NCI-H1436 (cell line): ENCODE data around the gene MRPS26.
"Not testable (repeated sequence)": the region's sequence is repeated elsewhere in the genome, so short reads cannot be mapped to it uniquely, and the experiment has no call there.

Experiments
- DNase-seq: peaks from one replicate; lab custom pipeline; 2025; lab: John Stamatoyannopoulos, UW

MRPS26 gene

DNA sequence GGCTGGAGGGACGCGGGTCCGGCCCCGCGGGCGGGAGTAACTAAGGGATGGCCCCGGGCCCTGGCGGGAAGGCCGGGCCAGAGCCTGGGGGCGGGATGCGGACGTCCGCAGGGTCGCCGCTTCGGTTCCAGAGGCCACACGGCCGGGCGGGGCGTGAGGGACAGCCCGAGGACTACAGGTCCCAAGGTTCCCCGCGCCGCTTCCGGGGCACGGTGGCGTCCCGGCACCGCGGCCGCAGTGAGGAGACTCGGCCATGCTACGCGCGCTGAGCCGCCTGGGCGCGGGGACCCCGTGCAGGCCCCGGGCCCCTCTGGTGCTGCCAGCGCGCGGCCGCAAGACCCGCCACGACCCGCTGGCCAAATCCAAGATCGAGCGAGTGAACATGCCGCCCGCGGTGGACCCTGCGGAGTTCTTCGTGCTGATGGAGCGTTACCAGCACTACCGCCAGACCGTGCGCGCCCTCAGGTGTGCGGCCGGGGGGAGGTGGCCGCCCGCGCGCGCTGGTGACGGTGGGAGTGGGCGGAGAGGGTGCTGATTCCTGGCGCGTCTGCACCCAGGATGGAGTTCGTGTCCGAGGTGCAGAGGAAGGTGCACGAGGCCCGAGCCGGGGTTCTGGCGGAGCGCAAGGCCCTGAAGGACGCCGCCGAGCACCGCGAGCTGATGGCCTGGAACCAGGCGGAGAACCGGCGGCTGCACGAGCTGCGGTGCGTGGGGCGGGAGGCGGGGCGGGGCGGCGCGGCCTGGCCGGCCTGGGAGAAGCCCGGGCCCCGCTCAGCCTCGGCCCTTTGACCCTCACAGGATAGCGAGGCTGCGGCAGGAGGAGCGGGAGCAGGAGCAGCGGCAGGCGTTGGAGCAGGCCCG lies at the start of gene MRPS26:
TSS of gene MRPS26 (plus strand) at position 237 of the 861 bp plus-strand sequence. CDS start at position 254, 17 bp downstream.
- DNase-seq: peak; percentile 52

GRCh38 chr20:2998728-2999127 lies 47.1 kb upstream of the MRPS26 start:
- DNase-seq: no peak

DNA sequence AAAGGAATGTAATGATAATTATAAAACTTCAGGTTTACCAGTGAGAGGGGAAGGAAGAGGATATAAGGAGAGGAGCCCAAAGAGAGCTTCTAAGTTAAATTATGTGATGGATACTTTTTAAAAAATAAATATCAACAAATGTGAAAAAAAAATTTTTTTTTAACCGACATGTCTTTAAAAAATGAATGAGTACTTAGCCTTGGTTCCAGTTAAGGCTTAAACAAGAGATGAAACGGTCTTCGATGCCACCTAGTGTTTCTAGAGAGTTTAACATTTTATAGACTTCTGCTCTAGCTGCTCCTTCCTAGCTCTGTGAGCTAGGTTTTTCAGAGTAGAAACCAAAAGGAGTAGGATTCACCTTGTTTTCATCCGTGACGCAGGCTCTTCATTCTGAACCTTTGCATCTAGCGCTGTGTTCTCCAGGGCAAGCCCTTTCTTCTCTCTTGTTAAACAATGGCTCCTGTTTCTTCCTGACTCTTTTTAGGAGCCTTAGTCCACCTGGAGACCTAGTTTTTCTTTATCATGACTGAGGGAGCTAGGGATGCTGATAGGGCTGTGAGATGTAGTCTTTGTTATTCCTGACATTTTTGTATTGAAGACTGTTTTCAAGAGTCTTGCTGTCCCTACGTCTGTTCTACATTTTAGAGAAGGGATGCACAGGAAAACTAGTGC lies 44.9 kb upstream of the MRPS26 start:
- DNase-seq: peak; percentile 45

GRCh38 chr20:3003416-3003815 lies 42.4 kb upstream of the MRPS26 start:
- DNase-seq: no peak

GRCh38 chr20:3010985-3011723 lies 34.7 kb upstream of the MRPS26 start:
- no peak for DNase-seq

DNA sequence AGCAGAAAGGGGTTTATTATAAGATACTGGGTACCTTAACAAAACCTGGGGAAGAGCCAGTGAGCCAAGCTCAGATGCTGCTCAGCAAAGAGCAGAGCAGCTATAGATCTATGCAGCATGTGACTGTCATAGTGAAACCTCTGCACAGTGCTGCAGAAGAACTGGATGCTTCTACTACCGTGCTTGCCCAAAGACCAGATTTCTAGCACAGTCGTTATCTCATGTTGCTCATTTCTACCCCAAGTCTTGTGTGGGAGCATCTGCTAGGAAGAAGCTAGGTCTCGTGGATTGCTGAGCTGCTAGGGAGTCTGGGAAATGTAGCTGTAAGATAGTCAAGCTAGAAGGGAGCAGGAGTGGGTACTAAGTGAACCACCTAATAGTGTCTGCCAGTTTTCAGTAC lies 34.1 kb upstream of the MRPS26 start:
- no peak for DNase-seq

GRCh38 chr20:3013771-3014170 lies 32.1 kb upstream of the MRPS26 start:
- DNase-seq: no peak

DNA sequence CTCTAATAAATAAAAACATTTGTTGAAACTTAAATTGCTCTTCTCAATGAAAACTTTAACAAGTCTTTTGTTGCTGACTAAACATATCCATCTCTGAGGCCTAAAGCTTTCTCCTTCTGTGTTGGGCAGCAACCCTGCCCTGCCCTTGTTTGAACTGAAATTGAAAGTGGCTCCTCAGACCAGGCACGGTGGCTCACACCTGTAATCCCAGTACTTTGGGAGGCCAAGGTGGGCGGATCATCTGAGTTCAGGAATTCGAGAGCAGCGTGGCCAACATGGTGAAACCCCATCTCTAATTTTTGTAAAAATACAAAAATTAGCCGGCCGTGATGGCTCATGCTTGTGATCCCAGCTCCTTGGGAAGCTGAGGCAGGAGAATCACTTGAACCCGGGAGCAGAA lies 31.7 kb upstream of the MRPS26 start:
- DNase-seq: no peak

- DNase-seq: no peak
Observed at GRCh38 chr20:3014662-3015061, 31.2 kb upstream of the MRPS26 start.

- not testable (repeated sequence) for DNase-seq
Observed at GRCh38 chr20:3015302-3015701, 30.6 kb upstream of the MRPS26 start.

DNA sequence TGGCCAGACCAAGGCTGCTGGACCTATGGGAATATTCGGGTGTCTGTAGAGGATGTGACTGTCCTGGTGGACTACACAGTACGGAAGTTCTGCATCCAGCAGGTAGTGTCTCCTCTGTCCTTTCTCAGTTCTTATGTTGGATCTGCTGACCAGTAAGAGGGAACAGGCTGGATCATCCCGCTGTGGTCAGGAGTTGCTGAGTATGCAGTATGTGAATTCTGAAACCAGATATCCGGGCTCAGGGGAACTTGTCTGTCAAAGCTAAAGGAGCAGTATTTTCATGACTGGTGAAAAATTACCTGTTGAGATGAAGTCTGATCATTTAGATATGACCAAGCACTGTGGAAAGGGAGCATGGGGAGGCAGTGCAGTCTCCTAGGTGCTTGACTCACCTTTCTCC lies 24.5 kb upstream of the MRPS26 start:
- DNase-seq: no peak

DNA sequence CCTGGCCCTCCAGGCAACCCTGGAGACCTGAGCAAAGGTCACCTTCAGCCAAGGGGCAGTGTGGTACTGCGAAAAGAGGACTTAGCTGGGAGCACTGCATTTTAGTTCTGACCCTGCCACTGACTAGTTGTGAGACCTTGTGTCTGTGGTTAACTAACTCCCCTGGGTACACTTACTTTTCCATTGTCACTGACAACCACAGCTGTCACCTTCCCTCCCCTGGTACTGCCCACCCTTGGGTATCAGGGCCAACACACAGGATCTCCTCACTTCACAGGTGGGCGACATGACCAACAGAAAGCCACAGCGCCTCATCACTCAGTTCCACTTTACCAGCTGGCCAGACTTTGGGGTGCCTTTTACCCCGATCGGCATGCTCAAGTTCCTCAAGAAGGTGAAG lies 24.1 kb upstream of the MRPS26 start:
- no peak for DNase-seq

DNA sequence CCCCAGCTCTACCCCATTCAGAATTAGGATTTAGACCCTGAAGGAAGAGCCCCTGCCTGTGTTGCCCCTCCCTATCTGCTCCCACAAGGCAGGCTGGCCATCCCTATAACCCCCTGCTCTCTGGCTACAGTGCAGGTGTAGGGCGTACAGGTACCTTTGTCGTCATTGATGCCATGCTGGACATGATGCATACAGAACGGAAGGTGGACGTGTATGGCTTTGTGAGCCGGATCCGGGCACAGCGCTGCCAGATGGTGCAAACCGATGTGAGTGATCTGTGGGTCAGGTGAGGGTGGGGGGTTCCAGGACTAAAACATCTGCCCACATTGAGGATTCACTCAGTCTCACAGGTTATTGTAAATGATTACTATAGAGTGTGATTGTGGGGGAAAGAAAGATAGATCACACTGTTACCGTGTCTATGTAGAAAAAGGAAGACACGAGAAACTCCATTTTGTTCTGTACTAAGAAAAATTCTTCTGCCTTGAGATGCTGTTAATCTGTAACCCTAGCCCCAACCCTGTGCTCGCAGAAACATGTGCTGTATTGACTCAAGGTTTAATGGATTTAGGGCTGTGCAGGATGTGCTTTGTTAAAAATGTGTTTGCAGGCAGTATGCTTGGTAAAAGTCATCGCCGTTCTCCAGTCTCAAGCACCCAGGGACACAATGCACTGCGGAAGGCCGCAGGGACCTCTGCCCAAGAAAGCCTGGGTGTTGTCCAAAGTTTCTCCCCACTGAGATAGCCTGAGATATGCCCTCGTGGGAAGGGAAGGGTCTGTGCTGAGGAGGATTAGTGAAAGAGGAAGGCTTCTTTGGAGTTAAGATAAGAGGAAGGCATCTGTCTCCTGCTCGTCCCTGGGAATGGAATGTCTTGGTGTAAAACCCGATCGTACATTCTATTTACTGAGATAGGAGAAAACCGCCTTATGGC lies 23.0 kb upstream of the MRPS26 start:
- DNase-seq: not testable (repeated sequence)

DNA sequence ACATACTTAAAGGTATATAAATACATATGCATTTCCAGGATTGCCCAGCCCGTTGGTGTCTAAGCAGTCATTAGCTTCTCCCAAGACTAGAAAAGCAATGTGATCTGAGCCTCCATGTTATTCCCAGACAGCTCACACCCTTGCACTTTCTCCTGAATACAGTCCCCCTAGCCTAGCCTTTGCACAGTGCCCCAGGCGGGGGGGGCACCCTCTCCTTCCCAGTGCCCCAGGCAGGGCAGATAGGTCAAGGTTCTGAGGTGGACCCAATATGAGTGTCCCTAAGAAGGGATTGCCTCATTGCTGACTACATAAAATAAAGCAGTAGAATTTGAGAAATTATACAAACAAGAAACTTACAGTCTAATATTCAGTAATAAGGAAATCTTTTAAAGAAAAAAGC lies 17.9 kb upstream of the MRPS26 start:
- DNase-seq: no peak

- DNase-seq: no peak
Observed at GRCh38 chr20:3031524-3032147, 14.2 kb upstream of the MRPS26 start.

- DNase-seq: no peak
Observed at GRCh38 chr20:3032624-3033023, 13.2 kb upstream of the MRPS26 start.

GRCh38 chr20:3037654-3038053 lies 8.2 kb upstream of the MRPS26 start:
- no peak for DNase-seq

DNA sequence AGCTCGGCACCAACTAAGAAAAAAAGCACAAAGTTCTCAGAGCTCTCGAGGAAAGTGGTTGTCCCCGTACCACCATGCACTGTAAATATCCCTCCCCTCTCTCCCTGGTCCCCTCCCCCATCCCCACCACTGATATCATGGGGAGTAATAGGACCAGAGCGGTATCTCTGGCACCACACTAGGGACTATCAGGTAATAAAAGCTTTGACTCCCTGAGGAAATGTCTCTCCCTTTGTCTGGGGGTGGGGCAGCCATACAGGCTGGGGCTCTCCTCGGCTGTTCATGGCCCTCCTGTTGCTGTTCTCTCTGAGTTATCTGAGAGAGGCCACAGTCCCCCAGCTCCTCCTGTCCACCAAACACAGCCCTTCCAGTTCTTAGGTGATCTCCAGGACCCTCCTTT lies 7.4 kb upstream of the MRPS26 start:
- no peak for DNase-seq

DNA sequence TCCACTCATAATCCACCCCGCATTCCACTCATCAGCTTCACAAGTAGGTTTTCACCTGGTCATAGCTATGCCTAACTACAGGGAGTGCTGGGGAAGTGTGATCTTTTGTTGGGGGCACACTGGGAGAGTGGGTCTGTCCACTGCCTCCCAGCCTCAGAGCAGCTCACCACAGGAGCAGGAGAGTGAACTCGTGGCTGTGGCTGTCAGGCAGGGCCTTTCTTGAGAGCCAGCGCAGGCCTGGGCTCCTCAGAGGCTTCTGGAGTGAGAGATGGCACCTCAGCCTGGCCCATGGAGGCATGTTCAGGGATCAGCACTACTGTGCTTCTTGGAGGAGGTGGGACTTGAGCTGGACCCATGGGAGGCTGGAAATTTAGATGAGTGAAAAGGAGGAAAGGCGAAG lies 6.4 kb upstream of the MRPS26 start:
- no peak for DNase-seq

DNA sequence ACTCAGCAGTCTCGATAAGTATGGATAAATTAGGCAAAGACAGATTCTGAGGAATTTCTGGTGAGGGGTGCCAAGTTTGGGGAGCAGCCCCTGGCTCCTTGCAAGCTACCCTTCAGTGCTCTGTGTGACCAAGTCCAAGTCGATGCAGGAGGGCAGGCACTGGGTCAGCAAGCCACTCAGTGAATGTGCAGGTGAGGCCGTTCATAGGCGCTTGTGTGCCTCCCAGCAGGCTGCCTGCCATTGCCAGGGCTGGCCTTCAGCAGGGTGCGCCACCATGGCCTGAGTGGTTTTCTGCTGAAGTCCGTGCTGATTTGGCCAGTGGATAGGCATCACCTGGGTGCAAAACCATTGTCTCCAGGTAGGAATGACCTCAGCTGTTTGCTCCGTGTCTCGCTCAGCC lies 5.8 kb upstream of the MRPS26 start:
- no peak for DNase-seq

DNA sequence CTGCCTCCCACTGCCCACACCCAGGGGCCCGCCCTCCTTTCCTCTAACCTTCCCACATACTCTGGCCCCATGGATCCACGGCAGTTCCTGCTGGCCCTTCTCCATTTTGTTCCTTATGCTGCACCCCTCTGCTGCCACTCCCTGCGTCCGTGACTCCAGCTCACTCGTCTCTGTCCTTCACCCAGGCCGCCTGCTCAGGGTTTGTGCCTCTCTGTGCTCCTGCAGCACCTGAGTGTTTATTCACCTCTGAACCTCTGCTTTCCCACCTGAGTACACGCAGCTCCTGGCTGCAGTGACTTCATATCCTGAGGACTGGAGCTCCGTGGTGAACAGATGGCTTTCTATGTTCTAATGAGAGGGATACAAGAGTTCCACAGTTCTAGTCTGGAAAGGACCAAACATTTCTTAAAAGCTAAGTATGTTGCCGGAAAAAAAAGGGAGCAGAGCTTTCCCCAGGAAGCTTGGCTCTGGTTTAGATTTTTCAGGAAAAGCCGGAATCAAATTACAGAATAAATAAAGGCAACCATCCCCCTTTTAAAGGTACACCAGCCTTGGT lies 3.9 kb upstream of the MRPS26 start:
- no peak for DNase-seq
